NAMALWA (cell line): Measurements from ENCODE around the gene SPATA7.

ENCODE experiments used
- DNase-seq: peaks from one replicate; pipeline ENCODE4 v3.0.0-alpha.2; 2015; ENCODE audit warnings: low spot score

The SPATA7 gene

GRCh38 chr14:88482524-88482923 is 97.1 kb downstream of the SPATA7 start:
- DNase-seq, result no peak
